HG02870 (cell line): Measurements from ENCODE around the gene GZMM.

Source experiments
- ATAC-seq: cut with Tn5 transposase; IDR thresholded peaks from one replicate; pipeline ENCODE4 v1.9.1; 2021; ENCODE audit warnings: mild to moderate bottlenecking, moderate library complexity; ENCODE audit not compliant: unreplicated experiment

Gene GZMM

GRCh38 chr19:543910-544608, at the start of gene GZMM:
Gene GZMM, plus strand, starts transcription at chr19:544053. Its CDS starts 19 bp downstream, at chr19:544072.
- ATAC-seq: no peak

- ATAC-seq: no peak
Measured at GRCh38 chr19:494171-495080, 49.4 kb upstream of the GZMM start.

GRCh38 chr19:495081-495401, 48.8 kb upstream of the GZMM start:
- ATAC-seq: no peak

GRCh38 chr19:495402-496111, 48.3 kb upstream of the GZMM start:
- ATAC-seq: no peak

- ATAC-seq: no peak
Measured at GRCh38 chr19:496112-496665, 47.7 kb upstream of the GZMM start, which contains the start of gene MADCAM1. Gene MADCAM1, plus strand, starts transcription at chr19:496486. Its CDS starts 14 bp downstream, at chr19:496500.

GRCh38 chr19:496986-497385, 46.9 kb upstream of the GZMM start:
- no peak for ATAC-seq

GRCh38 chr19:497491-497868, 46.4 kb upstream of the GZMM start:
- no peak for ATAC-seq

- no peak for ATAC-seq
Measured at GRCh38 chr19:497869-498510, 45.9 kb upstream of the GZMM start.

GRCh38 chr19:498511-498891, 45.4 kb upstream of the GZMM start:
- ATAC-seq: no peak

- ATAC-seq: no peak
Measured at GRCh38 chr19:498977-499623, 44.8 kb upstream of the GZMM start.

GRCh38 chr19:501646-502045, 42.2 kb upstream of the GZMM start:
- ATAC-seq: no peak

- ATAC-seq: no peak
Measured at GRCh38 chr19:504616-505015, 39.2 kb upstream of the GZMM start.

- ATAC-seq: peak; percentile 65
Measured at GRCh38 chr19:506404-507285, 37.2 kb upstream of the GZMM start.

- ATAC-seq: peak; percentile 44
Measured at GRCh38 chr19:507286-508203, 36.3 kb upstream of the GZMM start, which contains the start of gene TPGS1. Gene TPGS1, plus strand, starts transcription at chr19:507497. Its CDS starts 10 bp downstream, at chr19:507507.

- ATAC-seq: no peak
Measured at GRCh38 chr19:508204-509150, 35.4 kb upstream of the GZMM start.

GRCh38 chr19:510606-511100, 33.2 kb upstream of the GZMM start:
- ATAC-seq: no peak
